ENCODE results near the gene ADAM19. TPM values are rescaled to one million over a fixed set of nuclear protein-coding genes. Genes with fewer than 3 reads are reported as not detected.

Gene ADAM19
- total RNA-seq, 6 experiments from 2014 or later, result 75.4 to 152 (median 83.2) TPM

- Mint-ChIP-seq H3K36me3 (ENCODE audit: low read depth) (peaks cover 25% of the 10 kb centered on the region), H3K4me3 (no peak overlapping the region), H3K9me3 (no peaks in the 10 kb centered on the region), H3K27me3 (ENCODE audit: insufficient read depth) (no peaks in the 10 kb centered on the region), H3K4me1 (ENCODE audit: low read depth) (peaks cover 78% of the 10 kb centered on the region), H3K27ac (peak overlapping the region; percentile 48)
- no peak for TF ChIP-seq CTCF (IDR thresholded peaks at IDR 0.05)
- no peak for DNase-seq
Observed at GRCh38 chr5:157539503-157540022, 36.0 kb downstream of the ADAM19 start.

- H3K27me3 Mint-ChIP-seq (ENCODE audit: insufficient read depth), result no peaks in the 10 kb centered on the region
- H3K9me3 Mint-ChIP-seq, result no peaks in the 10 kb centered on the region
- no peak overlapping the region for H3K27ac Mint-ChIP-seq
- no peak overlapping the region for H3K4me3 Mint-ChIP-seq
- DNase-seq, result no peak
- TF ChIP-seq CTCF (IDR thresholded peaks at IDR 0.05), result no peak
- H3K36me3 Mint-ChIP-seq (ENCODE audit: low read depth), result peaks cover 23% of the 10 kb centered on the region
- H3K4me1 Mint-ChIP-seq (ENCODE audit: low read depth), result peaks cover 71% of the 10 kb centered on the region
Observed at GRCh38 chr5:157538311-157538710, 37.3 kb downstream of the ADAM19 start.

DNA sequence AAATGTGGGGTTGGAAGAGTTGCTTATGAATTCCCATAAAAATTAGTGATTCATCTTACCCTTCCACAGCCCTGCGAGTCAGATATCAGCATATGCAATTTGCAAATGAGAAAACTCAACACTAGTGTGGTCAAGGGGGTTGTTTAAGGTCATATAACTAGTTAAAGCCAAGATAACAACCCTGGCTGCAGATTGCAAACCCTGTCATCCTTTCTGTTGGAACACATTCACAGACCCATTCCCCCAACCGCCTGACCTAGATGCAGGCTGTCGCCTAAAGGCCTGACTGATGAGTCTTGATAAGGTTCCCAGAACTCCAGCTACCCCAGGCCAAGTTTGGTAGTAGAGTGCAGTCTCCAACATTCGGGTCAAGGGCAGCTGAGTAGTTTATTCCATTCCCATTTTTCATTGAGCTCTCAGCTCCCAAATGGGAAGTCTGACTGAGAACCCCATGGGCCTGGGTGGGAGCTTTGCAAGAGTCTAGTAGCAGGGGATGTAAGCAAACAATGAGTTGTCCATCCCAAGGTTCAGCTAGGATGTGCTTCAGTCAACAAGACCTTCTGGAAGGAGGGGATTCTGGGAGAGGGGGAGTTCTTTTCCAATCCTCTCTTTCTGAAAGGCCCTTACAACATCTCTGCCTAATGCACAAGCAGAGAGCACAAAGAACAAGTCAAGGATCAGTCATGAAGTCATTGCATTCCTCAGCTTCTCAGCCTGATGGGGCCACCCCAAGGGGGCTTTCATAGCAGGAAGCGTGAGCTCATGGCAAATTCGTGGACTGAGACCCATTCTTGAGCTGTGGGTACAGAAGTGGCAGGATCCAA lies 40.3 kb downstream of the ADAM19 start:
- H3K27me3 Mint-ChIP-seq (ENCODE audit: insufficient read depth), result no peaks in the 10 kb centered on the region
- H3K9me3 Mint-ChIP-seq, result no peaks in the 10 kb centered on the region
- no peak for TF ChIP-seq CTCF (IDR thresholded peaks at IDR 0.05)
- peaks cover 49% of the 10 kb centered on the region for H3K4me1 Mint-ChIP-seq (ENCODE audit: low read depth)
- peaks cover 51% of the 10 kb centered on the region for H3K36me3 Mint-ChIP-seq (ENCODE audit: low read depth)
- peak overlapping the region; percentile 82 for H3K27ac Mint-ChIP-seq
- no peak overlapping the region; the same call in 1 of the 2 replicates for H3K4me3 Mint-ChIP-seq
- peak; percentile 30 for DNase-seq

GRCh38 chr5:157533011-157533481 lies 42.5 kb downstream of the ADAM19 start:
- H3K9me3 Mint-ChIP-seq, result no peaks in the 10 kb centered on the region
- TF ChIP-seq CTCF (IDR thresholded peaks at IDR 0.05), result no peak
- H3K36me3 Mint-ChIP-seq (ENCODE audit: low read depth), result peaks cover 66% of the 10 kb centered on the region
- no peak for DNase-seq
- H3K4me3 Mint-ChIP-seq, result no peak overlapping the region
- peak overlapping the region; percentile 18; the same call in 1 of the 2 replicates for H3K27ac Mint-ChIP-seq
- H3K27me3 Mint-ChIP-seq (ENCODE audit: insufficient read depth), result no peaks in the 10 kb centered on the region
- peaks cover 46% of the 10 kb centered on the region for H3K4me1 Mint-ChIP-seq (ENCODE audit: low read depth)

GRCh38 chr5:157532022-157532421 lies 43.6 kb downstream of the ADAM19 start:
- Mint-ChIP-seq H3K4me3 (no peak overlapping the region), H3K9me3 (no peaks in the 10 kb centered on the region), H3K27ac (no peak overlapping the region), H3K4me1 (ENCODE audit: low read depth) (peaks cover 48% of the 10 kb centered on the region), H3K27me3 (ENCODE audit: insufficient read depth) (no peaks in the 10 kb centered on the region), H3K36me3 (ENCODE audit: low read depth) (peaks cover 73% of the 10 kb centered on the region)
- DNase-seq, result no peak
- no peak for TF ChIP-seq CTCF (IDR thresholded peaks at IDR 0.05)

Measured in HFFc6 (cell line).